Panc1 (cell line): ENCODE measurements around the gene NFE2.

ENCODE experiments used
- CTCF ChIP-seq: fragments of 450-650 bp; IDR thresholded peaks from 2 replicates; pipeline ENCODE4 v1.5.1; 2017; ENCODE audit warnings: mild to moderate bottlenecking
- POLR2AphosphoS5 ChIP-seq: IDR thresholded peaks from 2 replicates; pipeline ENCODE4 v1.6.1; 2012; ENCODE audit warnings: mild to moderate bottlenecking, low read depth, low read length, moderate library complexity
- REST ChIP-seq, 2 experiments: IDR thresholded peaks; 2 replicates each; pipeline ENCODE4 v1.6.1; 2011 to 2012; ENCODE audit warnings: low read depth in 2 of 2, control low read depth in 1 of 2, low read length in 1 of 2, mild to moderate bottlenecking in 1 of 2, moderate library complexity in 1 of 2; ENCODE audit not compliant: insufficient read depth in 1 of 2
- SIN3A ChIP-seq: IDR thresholded peaks from 2 replicates; pipeline ENCODE4 v1.6.1; 2012; ENCODE audit warnings: low read depth, mild to moderate bottlenecking, low read length, moderate library complexity, borderline replicate concordance; ENCODE audit not compliant: insufficient read depth
- TCF7L2 ChIP-seq: IDR thresholded peaks from 2 replicates; pipeline ENCODE4 v1.6.1; 2011; ENCODE audit warnings: mild to moderate bottlenecking, low read depth, low read length, inconsistent platforms

DNA sequence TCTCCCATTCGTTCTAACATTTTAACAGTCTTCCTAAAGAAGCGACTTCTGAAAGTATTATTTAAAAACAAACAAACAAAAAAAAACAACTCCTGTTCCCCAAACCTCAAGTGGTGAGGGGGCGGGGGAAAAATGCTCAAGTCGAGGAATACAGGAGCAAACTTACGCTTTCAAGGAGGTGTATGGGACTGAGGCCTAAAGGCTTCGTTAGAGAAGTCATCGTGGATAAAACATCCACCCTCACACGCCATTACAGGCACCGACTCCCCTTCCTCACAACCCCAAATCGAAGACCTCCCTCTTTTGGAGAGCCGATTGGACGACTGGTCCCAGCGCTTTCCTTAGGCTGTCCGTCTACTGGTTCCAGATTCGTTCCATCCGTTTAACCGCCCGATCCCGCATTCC lies 21.6 kb downstream of the NFE2 start:
- no peak for TF ChIP-seq CTCF
- TF ChIP-seq POLR2AphosphoS5: no peak
- TF ChIP-seq SIN3A: no peak
- TF ChIP-seq REST (IDR thresholded peaks at IDR 0.05; ENCODE audit: insufficient read depth in 1 of 2, low read depth in 2 of 2, low read length in 1 of 2): no peak
- no peak for TF ChIP-seq TCF7L2
